Measurements from ENCODE around the gene KRTAP6-3. TPM values are rescaled to one million over a fixed set of nuclear protein-coding genes. Genes with fewer than 3 reads are reported as not detected.

Gene KRTAP6-3
- total RNA-seq: not detected

DNA sequence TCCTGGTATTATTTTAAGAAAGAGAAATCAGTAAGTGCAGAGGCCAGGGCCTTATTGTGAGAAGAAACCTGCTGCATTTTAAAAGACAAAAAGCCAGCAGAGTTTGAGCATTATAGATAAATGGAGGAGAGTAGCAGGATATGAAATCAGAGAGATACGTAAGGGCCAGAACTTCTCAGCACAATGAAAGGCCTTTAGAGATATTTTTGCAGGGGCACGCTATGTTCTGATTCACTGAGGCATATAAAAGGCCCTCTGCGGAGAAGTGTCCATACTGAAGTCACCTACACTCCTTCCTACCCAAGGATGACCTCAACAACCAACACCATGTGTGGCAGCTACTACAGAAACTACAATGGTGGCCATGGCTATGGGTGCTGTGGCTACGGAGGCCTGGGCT lies at the start of gene KRTAP6-3:
Gene KRTAP6-3, plus strand, starts transcription at position 301 of the 400 bp plus-strand sequence. Its CDS starts 6 bp downstream, at position 307.
- no peak for ATAC-seq

GRCh38 chr21:30552782-30553181 lies 39.5 kb upstream of the KRTAP6-3 start:
- ATAC-seq: no peak

DNA sequence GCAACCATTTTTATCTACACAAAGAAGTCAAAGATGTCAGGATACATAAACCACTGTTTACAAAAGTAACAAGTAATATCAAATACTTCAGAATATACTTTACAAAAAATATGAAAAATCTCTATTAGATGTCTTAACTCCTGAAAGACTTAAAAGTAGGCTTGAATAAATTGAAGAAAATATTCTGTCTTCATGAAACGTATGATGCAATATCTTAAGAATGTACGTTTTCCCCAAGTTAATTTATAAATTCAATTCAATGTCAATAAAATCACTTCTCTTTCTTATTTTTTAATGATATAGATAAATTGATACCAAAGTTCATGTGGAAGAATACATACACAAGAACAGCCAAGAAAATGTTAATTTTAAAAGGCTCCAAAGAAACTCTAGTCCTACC lies 37.1 kb upstream of the KRTAP6-3 start:
- no peak for ATAC-seq

- ATAC-seq: no peak
These were observed 30.9 kb upstream of the KRTAP6-3 start, which contains the start of gene KRTAP19-7 for GRCh38 chr21:30561264-30561895. KRTAP19-7 (minus strand) TSS chr21:30561314; CDS start chr21:30561289, 25 bp downstream.

GRCh38 chr21:30561957-30562356 lies 30.3 kb upstream of the KRTAP6-3 start:
- ATAC-seq: no peak

GRCh38 chr21:30563072-30563471 lies 29.2 kb upstream of the KRTAP6-3 start:
- no peak for ATAC-seq

DNA sequence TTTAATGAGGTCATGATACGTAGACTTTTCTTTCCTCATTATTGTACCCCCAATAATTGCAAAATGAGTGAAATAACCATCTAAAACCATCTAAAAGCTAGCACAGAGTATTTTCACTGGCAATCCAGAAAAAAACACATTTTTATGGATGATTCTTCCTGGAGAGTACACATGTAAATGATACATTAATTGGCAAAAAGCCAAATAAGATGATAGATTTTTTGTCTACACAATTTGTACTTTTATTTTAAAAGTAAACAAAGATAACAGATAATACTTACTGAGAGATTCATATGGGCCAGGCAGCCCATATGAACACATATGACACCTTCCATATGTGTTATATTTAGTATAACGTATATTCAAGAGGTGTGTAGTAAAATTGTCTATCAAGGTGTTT lies 28.6 kb upstream of the KRTAP6-3 start:
- ATAC-seq: no peak

DNA sequence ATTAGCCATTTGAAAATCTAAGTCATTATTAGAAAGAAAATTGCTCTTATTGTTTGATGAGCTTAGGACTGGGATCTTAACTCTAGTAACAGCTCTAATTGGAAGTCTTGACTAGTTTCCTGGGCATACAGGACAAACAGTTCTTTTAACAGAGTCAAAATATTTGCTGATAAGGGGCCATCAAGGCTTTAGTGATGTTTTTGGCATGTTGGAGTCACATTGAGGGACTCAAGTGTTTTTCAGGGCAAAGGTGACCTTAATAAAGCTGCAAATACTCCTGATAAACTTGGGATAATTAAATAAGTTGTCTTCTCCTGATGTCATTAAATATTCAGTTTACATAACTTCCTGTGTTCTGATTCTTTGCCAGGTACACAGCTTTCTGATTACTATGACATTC lies 24.6 kb upstream of the KRTAP6-3 start:
- no peak for ATAC-seq

DNA sequence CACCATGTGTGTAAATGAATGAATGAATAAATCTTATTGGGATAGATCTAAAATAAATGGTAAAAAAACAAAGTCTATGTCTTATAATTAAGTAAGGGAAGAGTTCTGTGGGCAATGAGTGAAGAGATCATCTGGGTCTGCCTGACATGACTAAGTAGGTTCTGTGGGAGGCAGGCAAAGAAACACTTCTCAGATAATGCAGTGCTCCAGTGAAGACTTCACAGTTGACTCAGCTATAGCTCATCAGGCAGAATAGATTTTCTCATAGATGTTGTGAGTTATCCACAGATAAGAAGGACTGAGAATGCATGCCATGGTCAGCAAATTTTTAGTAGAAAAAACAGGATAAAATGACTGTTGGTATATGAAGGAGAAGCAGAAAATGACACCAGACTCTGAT lies 14.5 kb upstream of the KRTAP6-3 start:
- no peak for ATAC-seq

- ATAC-seq: no peak
These were observed 12.9 kb upstream of the KRTAP6-3 start for GRCh38 chr21:30579346-30579745.

DNA sequence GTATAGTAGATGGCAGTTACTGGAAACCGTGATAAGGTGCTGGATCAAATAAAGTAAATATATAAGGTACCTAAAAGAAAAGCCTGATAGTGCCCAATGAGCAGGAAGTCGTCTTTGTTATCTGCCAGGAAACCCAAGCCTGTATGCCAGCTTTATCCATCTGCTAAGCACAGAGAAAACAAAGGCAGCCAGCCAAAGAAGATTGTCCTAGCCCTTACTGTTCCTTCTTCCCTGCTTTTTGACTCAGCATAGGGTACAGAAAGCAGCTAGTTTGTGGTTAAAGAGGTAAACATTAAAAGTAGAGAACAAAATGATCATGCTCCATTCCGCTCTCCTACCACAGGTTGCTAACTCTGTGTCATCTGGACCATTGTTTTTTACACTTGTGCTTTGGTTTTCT lies 12.1 kb upstream of the KRTAP6-3 start:
- no peak for ATAC-seq

GRCh38 chr21:30582870-30583269 lies 9.4 kb upstream of the KRTAP6-3 start:
- ATAC-seq: no peak

- ATAC-seq: no peak
These were observed 1.9 kb upstream of the KRTAP6-3 start, which contains the start of gene KRTAP22-2 for GRCh38 chr21:30590297-30590696. KRTAP22-2 (minus strand) TSS chr21:30590397.

GRCh38 chr21:30598802-30599201 lies 6.6 kb downstream of the KRTAP6-3 start, which contains the start of gene KRTAP6-2:
KRTAP6-2 (minus strand) TSS chr21:30598902; CDS start chr21:30598874, 28 bp downstream.
- no peak for ATAC-seq

GRCh38 chr21:30600787-30601186 lies 8.5 kb downstream of the KRTAP6-3 start, which contains the start of gene KRTAP22-1:
KRTAP22-1 (plus strand) TSS chr21:30601087.
- ATAC-seq: no peak

- no peak for ATAC-seq
These were observed 13.7 kb downstream of the KRTAP6-3 start for GRCh38 chr21:30605968-30606367.

- no peak for ATAC-seq
These were observed 19.9 kb downstream of the KRTAP6-3 start for GRCh38 chr21:30612132-30612531.

- no peak for ATAC-seq
These were observed 21.6 kb downstream of the KRTAP6-3 start, which contains the start of gene KRTAP6-1 for GRCh38 chr21:30613836-30614235. KRTAP6-1 (minus strand) TSS chr21:30613930; CDS start chr21:30613904, 26 bp downstream.

DNA sequence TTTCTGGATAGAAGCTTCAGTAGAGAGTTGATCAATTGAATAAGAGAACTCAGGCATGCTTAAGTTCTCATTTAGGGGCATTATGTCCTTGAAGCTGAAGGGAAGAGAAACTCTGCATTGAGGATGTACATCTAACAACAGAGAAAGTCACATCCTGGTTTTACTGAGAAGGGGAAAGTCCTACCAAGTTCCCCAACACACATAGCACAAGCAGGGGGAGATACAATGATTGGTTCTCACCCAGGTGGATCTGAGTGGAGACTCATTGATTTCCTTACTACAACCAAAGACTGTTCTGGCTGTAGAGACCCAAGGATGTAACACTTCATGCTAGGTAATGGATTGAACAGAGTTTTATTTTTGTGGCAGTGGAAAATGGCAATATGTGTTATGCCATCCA lies 23.0 kb downstream of the KRTAP6-3 start:
- ATAC-seq: no peak

GRCh38 chr21:30616125-30616524 lies 23.9 kb downstream of the KRTAP6-3 start, which contains the start of gene KRTAP20-1:
KRTAP20-1 (plus strand) TSS chr21:30616425; CDS start chr21:30616455, 30 bp downstream.
- ATAC-seq: no peak

DNA sequence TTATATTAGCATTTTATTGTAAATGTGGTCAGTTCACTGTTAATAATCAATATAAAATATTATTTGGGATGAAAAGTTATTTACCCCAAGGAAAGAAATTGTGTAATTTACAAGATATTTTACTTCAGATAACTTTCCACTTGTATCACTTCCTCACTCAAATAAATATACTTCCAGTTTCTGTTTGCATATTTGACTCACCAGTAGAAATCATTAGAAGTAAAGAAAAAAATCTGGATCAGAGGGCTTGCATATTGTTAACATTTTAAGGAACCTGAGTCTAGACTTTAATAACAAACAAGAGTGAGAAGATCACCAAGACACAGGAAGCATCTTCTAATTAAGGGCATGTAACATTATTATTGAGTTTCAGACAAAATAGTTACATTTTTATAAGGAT lies 27.8 kb downstream of the KRTAP6-3 start:
- ATAC-seq: no peak

GRCh38 chr21:30620522-30620921 lies 28.3 kb downstream of the KRTAP6-3 start, which contains the start of gene KRTAP20-4:
KRTAP20-4 (plus strand) TSS chr21:30620627.
- ATAC-seq: no peak

- ATAC-seq: no peak
These were observed 31.1 kb downstream of the KRTAP6-3 start for GRCh38 chr21:30623362-30623761.

- ATAC-seq: no peak
These were observed 33.4 kb downstream of the KRTAP6-3 start for GRCh38 chr21:30625449-30626165.

All from esophagus mucosa (tissue), 1 donor.